Peyer's patch (tissue), 4 donors: Measurements from ENCODE around the gene GPR31. TPM values are rescaled to one million over a fixed set of nuclear protein-coding genes. Genes with fewer than 3 reads are reported as not detected.

Source experiments
- DNase-seq, 3 donors: peaks; one replicate each; pipeline ENCODE4 v3.0.0-alpha.2; 2017 to 2019
- H3K27ac ChIP-seq, 4 donors: fragments of 200-600 bp; sonication (generic); one replicate each; pipeline ENCODE4 v1.5.1; 2016 to 2019
- H3K27me3 ChIP-seq, 2 donors: fragments of 200-600 bp; sonication (generic); one replicate each; pipeline ENCODE4 v1.5.1; 2019
- H3K36me3 ChIP-seq, 3 donors: fragments of 200-600 bp; sonication (generic); one replicate each; pipeline ENCODE4 v1.5.1; 2016 to 2019
- H3K4me1 ChIP-seq, 4 donors: fragments of 200-600 bp; sonication (generic); one replicate each; pipeline ENCODE4 v1.5.1; 2016 to 2019
- H3K4me3 ChIP-seq, 4 donors: fragments of 200-600 bp; sonication (generic); 1 replicate in 3 of 4; 2 replicates in 1 of 4; pipeline ENCODE4 v1.5.1; 2016 to 2019; ENCODE audit warnings: mild to moderate bottlenecking in 1 of 4
- H3K9me3 ChIP-seq, 4 donors: fragments of 200-600 bp; sonication (generic); one replicate each; pipeline ENCODE4 v1.5.1; 2016 to 2019; ENCODE audit warnings: mild to moderate bottlenecking in 1 of 4
- CTCF ChIP-seq, 6 experiments: fragments of 450-650 bp in 4 of 6; fragments of 200-600 bp in 2 of 6; sonication (generic) in 1 of 6; IDR thresholded peaks; one replicate each; pipeline ENCODE4 v1.5.1; 2017 to 2019; ENCODE audit warnings: antibody characterized with exemption in 6 of 6, mild to moderate bottlenecking in 3 of 6, moderate library complexity in 1 of 6
- POLR2A ChIP-seq, 2 donors: fragments of 450-650 bp; IDR thresholded peaks; one replicate each; pipeline ENCODE4 v1.5.1; 2017; ENCODE audit warnings: antibody characterized with exemption in 2 of 2, mild to moderate bottlenecking in 2 of 2, moderate library complexity in 2 of 2
- total RNA-seq, 4 donors: library from RNA; depleted of rRNA; stranded (reverse); fragments of >200 nt; gene quantifications; one replicate each; pipeline ENCODE4 v1.1.0, GENCODE V29; 2016

GPR31 gene
- total RNA-seq, 4 donors from 2014 or later: not detected

- TF ChIP-seq CTCF (IDR thresholded peaks at IDR 0.05) (no peak), POLR2A (IDR thresholded peaks at IDR 0.05) (no peak)
- peaks cover 0 to 9% (median 2%) of the 10 kb centered on the region in 4 donors for H3K4me1 ChIP-seq
- no peaks in the 10 kb centered on the region for H3K27me3 ChIP-seq
- H3K9me3 ChIP-seq: no peaks in the 10 kb centered on the region
- peak in 1 of 3 donors; percentile 6 for DNase-seq
- H3K36me3 ChIP-seq: no peaks in the 10 kb centered on the region
- no peak overlapping the region for H3K4me3 ChIP-seq
- no peak overlapping the region for H3K27ac ChIP-seq
Observed at GRCh38 chr6:167137881-167138280, 19.9 kb downstream of the GPR31 start.

GRCh38 chr6:167137081-167137480, 20.7 kb downstream of the GPR31 start:
- Histone ChIP-seq H3K27ac (peak overlapping the region in 1 of 4 donors; percentile 13), H3K27me3 (no peaks in the 10 kb centered on the region), H3K4me3 (no peak overlapping the region), H3K36me3 (no peaks in the 10 kb centered on the region), H3K4me1 (peaks cover 0 to 9% (median 2%) of the 10 kb centered on the region in 4 donors), H3K9me3 (no peaks in the 10 kb centered on the region)
- TF ChIP-seq CTCF (IDR thresholded peaks at IDR 0.05): no peak
- no peak for TF ChIP-seq POLR2A (IDR thresholded peaks at IDR 0.05)
- peak in 1 of 3 donors; percentile 8 for DNase-seq

GRCh38 chr6:167136376-167136775, 21.4 kb downstream of the GPR31 start:
- TF ChIP-seq POLR2A (IDR thresholded peaks at IDR 0.05) (no peak), CTCF (IDR thresholded peaks at IDR 0.05) (no peak)
- H3K27me3 ChIP-seq: no peaks in the 10 kb centered on the region
- no peak overlapping the region for H3K4me3 ChIP-seq
- peaks cover 0 to 9% (median 2%) of the 10 kb centered on the region in 4 donors for H3K4me1 ChIP-seq
- no peak overlapping the region for H3K27ac ChIP-seq
- no peaks in the 10 kb centered on the region for H3K9me3 ChIP-seq
- H3K36me3 ChIP-seq: no peaks in the 10 kb centered on the region
- no peak for DNase-seq

- peaks cover 0 to 2% (median 0%) of the 10 kb centered on the region in 4 donors for H3K4me1 ChIP-seq
- no peaks in the 10 kb centered on the region for H3K9me3 ChIP-seq
- no peak for DNase-seq
- H3K27me3 ChIP-seq: no peaks in the 10 kb centered on the region
- peak overlapping the region in 1 of 4 donors; percentile 3 for H3K27ac ChIP-seq
- H3K4me3 ChIP-seq: no peak overlapping the region
- TF ChIP-seq CTCF (IDR thresholded peaks at IDR 0.05) (no peak), POLR2A (IDR thresholded peaks at IDR 0.05) (no peak)
- no peaks in the 10 kb centered on the region for H3K36me3 ChIP-seq
Observed at GRCh38 chr6:167134448-167135328, 23.1 kb downstream of the GPR31 start.

GRCh38 chr6:167130712-167131684, 26.8 kb downstream of the GPR31 start:
- DNase-seq: peak in 1 of 3 donors; percentile 55
- H3K36me3 ChIP-seq: no peaks in the 10 kb centered on the region
- H3K9me3 ChIP-seq: no peaks in the 10 kb centered on the region
- peaks cover 0 to 9% (median 0%) of the 10 kb centered on the region in 4 donors for H3K4me1 ChIP-seq
- peak overlapping the region in 3 of 4 donors; percentile 52 to 75 (median 62) for H3K27ac ChIP-seq
- no peaks in the 10 kb centered on the region for H3K27me3 ChIP-seq
- no peak for TF ChIP-seq CTCF (IDR thresholded peaks at IDR 0.05)
- no peak for TF ChIP-seq POLR2A (IDR thresholded peaks at IDR 0.05)
- H3K4me3 ChIP-seq: no peak overlapping the region
